A549 (cell line): Measurements from ENCODE around the gene PI4KA. TPM values are rescaled to one million over a fixed set of nuclear protein-coding genes. Genes with fewer than 3 reads are reported as not detected.

Source experiments
- ATAC-seq, 2 experiments: fragments of 200-7000 bp in 1 of 2; fragments of >200 bp in 1 of 2; cut with Nextera tagmentation in 1 of 2; cut with Tn5 transposase in 1 of 2; 3 replicates each; pipeline versions ENCODE4 v1.8.0 to v1.9.1; 2018 to 2020; ENCODE audit warnings: mild to moderate bottlenecking in 1 of 2, moderate library complexity in 1 of 2
- CTCF ChIA-PET: fragments of 300-600 bp; sonication (Branson Sonifier 250); formaldehyde crosslinking; extraction: SDS; loops from one replicate; lab custom pipeline; 2021; ENCODE audit warnings: antibody characterized with exemption, inconsistent platforms; lab: Yijun Ruan, JAX
- POLR2A ChIA-PET: fragments of 350-600 bp; formaldehyde crosslinking; extraction: SDS; loops from one replicate; lab custom pipeline; 2021; ENCODE audit warnings: antibody characterized with exemption, inconsistent platforms; lab: Yijun Ruan, JAX
- DNase-seq, 2 experiments: peaks; one replicate each; pipeline versions ENCODE4 v3.0.0 to v3.0.0-alpha.2; 2011 to 2016; ENCODE audit warnings: low read depth in 1 of 2, low spot score in 1 of 2
- FAIRE-seq: peaks from 2 replicates; lab custom pipeline; 2011; peaks lifted over from hg19 to GRCh38; lab: Jason Lieb, UNC
- H3K27ac ChIP-seq, 2 experiments: fragments of >200 bp; sonication (Bioruptor Twin); formaldehyde crosslinking; 3 replicates each; pipeline ENCODE4 v1.5.1; 2016 to 2017
- H3K4me1 ChIP-seq: fragments of >200 bp; sonication (Bioruptor Twin); formaldehyde crosslinking; 3 replicates; pipeline ENCODE4 v1.6.1; 2016
- H3K4me2 ChIP-seq: fragments of >200 bp; sonication (Bioruptor Twin); formaldehyde crosslinking; 3 replicates; pipeline ENCODE4 v1.6.1; 2016
- H3K4me3 ChIP-seq: fragments of >200 bp; sonication (Bioruptor Twin); formaldehyde crosslinking; 3 replicates; pipeline ENCODE4 v1.5.1; 2016
- H3K9me3 ChIP-seq: fragments of >200 bp; sonication (Bioruptor Twin); formaldehyde crosslinking; 3 replicates; pipeline ENCODE4 v1.6.1; 2016
- CBX2 ChIP-seq: fragments of 200-600 bp; sonication (generic); IDR thresholded peaks from 2 replicates; pipeline ENCODE4 v1.6.1; 2016; ENCODE audit warnings: low read depth, mild to moderate bottlenecking, borderline replicate concordance
- CBX8 ChIP-seq: fragments of 200-600 bp; sonication (generic); IDR thresholded peaks from 2 replicates; pipeline ENCODE4 v1.6.1; 2016
- CEBPB ChIP-seq, 2 experiments: fragments of >200 bp in 1 of 2; sonication (Bioruptor Twin) in 1 of 2; formaldehyde crosslinking in 1 of 2; IDR thresholded peaks; 2 replicates each; pipeline ENCODE4 v1.6.1; 2012 to 2016
- CHD4 ChIP-seq: fragments of 200-600 bp; sonication (generic); IDR thresholded peaks from 2 replicates; pipeline ENCODE4 v1.6.1; 2016; ENCODE audit warnings: antibody characterized with exemption, mild to moderate bottlenecking, borderline replicate concordance
- EHF ChIP-seq: fragments of 250-450 bp; sonication (Bioruptor Pico); IDR thresholded peaks from 2 replicates; pipeline ENCODE4 v1.5.0; 2020; ENCODE audit warnings: mild to moderate bottlenecking
- EP300 ChIP-seq, 2 experiments: fragments of >200 bp; sonication (Bioruptor Twin); formaldehyde crosslinking; IDR thresholded peaks; 2 replicates in 1 of 2; 3 replicates in 1 of 2; pipeline ENCODE4 v1.6.1; 2016 to 2017
- FOSB ChIP-seq: fragments of 250-450 bp; sonication (Bioruptor Pico); IDR thresholded peaks from 2 replicates; pipeline ENCODE4 v1.5.0; 2020; ENCODE audit warnings: mild to moderate bottlenecking, moderate library complexity
- GATA3 ChIP-seq: IDR thresholded peaks from 2 replicates; pipeline ENCODE4 v1.6.1; 2012; ENCODE audit warnings: borderline replicate concordance
- HOXB13 ChIP-seq: fragments of 250-450 bp; sonication (Bioruptor Pico); IDR thresholded peaks from 2 replicates; pipeline ENCODE4 v1.5.0; 2020; ENCODE audit warnings: low read depth, mild to moderate bottlenecking, moderate library complexity
- KDM1A ChIP-seq: fragments of 200-600 bp; sonication (generic); IDR thresholded peaks from 2 replicates; pipeline ENCODE4 v1.6.1; 2016; ENCODE audit warnings: low read depth, mild to moderate bottlenecking
- MAFK ChIP-seq: fragments of 450-650 bp; IDR thresholded peaks from 2 replicates; pipeline ENCODE4 v1.6.1; 2014; ENCODE audit not compliant: partially characterized antibody
- MAZ ChIP-seq: fragments of 150-350 bp; IDR thresholded peaks from 2 replicates; pipeline ENCODE4 v1.6.1; 2014; ENCODE audit warnings: antibody characterized with exemption, low read depth, low read length, borderline replicate concordance
- MYC ChIP-seq: IDR thresholded peaks from 2 replicates; pipeline ENCODE4 v1.6.1; 2012; ENCODE audit warnings: mild to moderate bottlenecking, inconsistent platforms, low read length, improper control_type of control experiment, borderline replicate concordance
- NFE2L2 ChIP-seq: fragments of 150-350 bp; conservative IDR thresholded peaks from 2 replicates; pipeline ENCODE4 v1.6.1; 2014; ENCODE audit warnings: low read length
- NR3C1 ChIP-seq: fragments of >200 bp; sonication (Bioruptor Twin); formaldehyde crosslinking; IDR thresholded peaks from 3 replicates; pipeline ENCODE4 v1.6.1; 2017
- PHF8 ChIP-seq: fragments of 200-600 bp; sonication (generic); IDR thresholded peaks from 2 replicates; pipeline ENCODE4 v1.6.1; 2016; ENCODE audit warnings: low read depth, mild to moderate bottlenecking, antibody characterized with exemption, moderate library complexity, borderline replicate concordance
- POLR2AphosphoS2 ChIP-seq: conservative IDR thresholded peaks from 2 replicates; pipeline ENCODE4 v1.6.1; 2012; ENCODE audit warnings: low read length, improper control_type of control experiment, inconsistent platforms
- RAD21 ChIP-seq, 2 experiments: fragments of >200 bp in 1 of 2; sonication (Bioruptor Twin) in 1 of 2; formaldehyde crosslinking in 1 of 2; IDR thresholded peaks in 1 of 2; conservative IDR thresholded peaks in 1 of 2; 2 replicates in 1 of 2; 3 replicates in 1 of 2; pipeline ENCODE4 v1.6.1; 2012 to 2018; ENCODE audit warnings: inconsistent platforms in 1 of 2
- RCOR1 ChIP-seq: fragments of 150-350 bp; IDR thresholded peaks from 2 replicates; pipeline ENCODE4 v1.6.1; 2014; ENCODE audit warnings: antibody characterized with exemption, low read length, low read depth
- RFX5 ChIP-seq: fragments of 450-650 bp; IDR thresholded peaks from 2 replicates; pipeline ENCODE4 v1.7.1; 2014; ENCODE audit warnings: antibody characterized with exemption, mild to moderate bottlenecking, moderate library complexity
- TFCP2L1 ChIP-seq: fragments of 250-450 bp; sonication (Bioruptor Pico); IDR thresholded peaks from 2 replicates; pipeline ENCODE4 v1.5.0; 2021; ENCODE audit warnings: mild to moderate bottlenecking
- ZFP36 ChIP-seq: fragments of 450-650 bp; IDR thresholded peaks from 2 replicates; pipeline ENCODE4 v1.6.1; 2014; ENCODE audit warnings: borderline replicate concordance; ENCODE audit not compliant: partially characterized antibody
- ZNF302 ChIP-seq: fragments of 250-450 bp; sonication (Bioruptor Pico); IDR thresholded peaks from 2 replicates; pipeline ENCODE4 v1.9.0; 2021; ENCODE audit warnings: inconsistent platforms, mild to moderate bottlenecking, moderate library complexity
- WGBS: methylation state at CpG from one replicate; pipeline ENCODE4 v1.1.6; 2017; ENCODE audit errors: missing lambda C conversion rate; 5-methylcytosine and 5-hydroxymethylcytosine counted together
- polyA plus RNA-seq, 4 experiments: library from polyadenylated mRNA; depleted of rRNA in 3 of 4; stranded (reverse); fragments of >200 nt; fragmentation: RNase III in 1 of 4; extraction: RNeasy Plus Mini Kit Qiagen cat#74134 plus additional on column Dnase treatment in 1 of 4; gene quantifications; 2 replicates in 3 of 4; 3 replicates in 1 of 4; pipeline ENCODE4 v1.2.3, GENCODE V29; 2011 to 2017
- TF ChIP-seq, protein P1 (sequence below): IDR thresholded peaks from 2 replicates; pipeline ENCODE4 v1.6.1; 2012
- TF ChIP-seq, protein P2 (sequence below): fragments of 150-350 bp; IDR thresholded peaks from 2 replicates; pipeline ENCODE4 v1.6.1; 2014; ENCODE audit warnings: low read depth, mild to moderate bottlenecking, low read length
- TF ChIP-seq, protein P3 (sequence below): fragments of >200 bp; sonication (Bioruptor Twin); formaldehyde crosslinking; IDR thresholded peaks from 2 replicates; pipeline ENCODE4 v1.6.1; 2016
- TF ChIP-seq, protein P4 (sequence below): fragments of 200-600 bp; sonication (generic); IDR thresholded peaks from 2 replicates; pipeline ENCODE4 v1.6.1; 2016; ENCODE audit warnings: antibody characterized with exemption, mild to moderate bottlenecking, moderate library complexity
- TF ChIP-seq, protein P5 (sequence below): fragments of 450-650 bp; IDR thresholded peaks from 2 replicates; pipeline ENCODE4 v1.6.1; 2014; ENCODE audit warnings: antibody characterized with exemption
- TF ChIP-seq, protein P6 (sequence below): fragments of 250-450 bp; sonication (Bioruptor Pico); IDR thresholded peaks from 2 replicates; pipeline ENCODE4 v1.5.0; 2020; ENCODE audit warnings: low read depth, mild to moderate bottlenecking, moderate library complexity

Gene PI4KA
- polyA plus RNA-seq, 2 of the 4 experiments (the other 2 are of a cell fraction): 14.4 to 21.3 TPM

DNA sequence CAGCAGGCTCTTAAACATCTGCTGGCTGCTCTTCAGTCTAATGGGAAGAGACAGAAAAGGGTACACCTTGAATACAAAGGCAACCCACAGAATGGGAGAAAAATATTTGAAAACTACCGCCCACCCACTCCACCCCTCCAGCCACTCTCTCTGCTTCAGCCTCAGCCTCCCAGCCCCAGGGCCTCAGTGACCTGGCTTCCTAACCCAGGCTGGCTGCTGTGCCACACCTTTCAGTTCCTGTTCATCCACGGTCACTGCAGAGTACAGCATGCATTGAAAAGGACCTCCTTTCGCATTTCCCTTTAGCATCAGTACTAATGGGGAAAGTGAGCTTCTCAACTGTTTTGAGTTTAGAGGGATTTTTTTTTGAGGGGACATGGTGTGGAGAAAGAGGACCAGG lies 113.5 kb downstream of the PI4KA start (continued):
- TF ChIP-seq, protein P1, sequence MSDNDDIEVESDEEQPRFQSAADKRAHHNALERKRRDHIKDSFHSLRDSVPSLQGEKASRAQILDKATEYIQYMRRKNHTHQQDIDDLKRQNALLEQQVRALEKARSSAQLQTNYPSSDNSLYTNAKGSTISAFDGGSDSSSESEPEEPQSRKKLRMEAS: no peak
- TF ChIP-seq EHF (CRISPR knock-in tag) (no peak), ZNF302 (CRISPR knock-in tag) (no peak), ZFP36 (no peak), CBX2 (no peak)
- TF ChIP-seq, protein P2, sequence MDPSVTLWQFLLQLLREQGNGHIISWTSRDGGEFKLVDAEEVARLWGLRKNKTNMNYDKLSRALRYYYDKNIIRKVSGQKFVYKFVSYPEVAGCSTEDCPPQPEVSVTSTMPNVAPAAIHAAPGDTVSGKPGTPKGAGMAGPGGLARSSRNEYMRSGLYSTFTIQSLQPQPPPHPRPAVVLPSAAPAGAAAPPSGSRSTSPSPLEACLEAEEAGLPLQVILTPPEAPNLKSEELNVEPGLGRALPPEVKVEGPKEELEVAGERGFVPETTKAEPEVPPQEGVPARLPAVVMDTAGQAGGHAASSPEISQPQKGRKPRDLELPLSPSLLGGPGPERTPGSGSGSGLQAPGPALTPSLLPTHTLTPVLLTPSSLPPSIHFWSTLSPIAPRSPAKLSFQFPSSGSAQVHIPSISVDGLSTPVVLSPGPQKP: no peak

DNA sequence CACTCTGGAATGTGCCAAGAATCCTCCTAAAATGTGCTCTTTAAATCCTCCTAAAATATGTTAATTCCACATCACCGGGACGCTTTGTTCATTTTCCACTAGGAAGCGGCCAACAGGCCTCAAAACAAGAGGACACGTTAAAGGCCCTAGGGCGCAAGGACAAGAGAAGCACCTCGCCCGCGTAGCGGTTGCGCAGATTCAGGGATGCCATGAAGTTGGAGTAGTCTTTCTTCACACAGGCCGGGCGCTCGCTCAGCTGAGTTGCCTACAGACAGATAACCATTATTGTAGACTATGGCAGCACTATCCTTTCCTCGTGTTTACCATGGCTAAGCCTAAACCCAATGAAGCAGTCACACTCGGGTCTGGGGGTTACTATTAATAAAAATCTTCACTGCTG lies 114.2 kb downstream of the PI4KA start:
- peaks cover 14% of the 10 kb centered on the region; the same call in 1 of the 3 replicates for H3K9me3 ChIP-seq
- no peak overlapping the region for H3K27ac ChIP-seq
- 95% methylated on average over 15 of the region's 15 CpGs for WGBS
- no peak for ATAC-seq
- TF ChIP-seq, protein P3, sequence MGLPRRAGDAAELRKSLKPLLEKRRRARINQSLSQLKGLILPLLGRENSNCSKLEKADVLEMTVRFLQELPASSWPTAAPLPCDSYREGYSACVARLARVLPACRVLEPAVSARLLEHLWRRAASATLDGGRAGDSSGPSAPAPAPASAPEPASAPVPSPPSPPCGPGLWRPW: no peak
- TF ChIP-seq KDM1A (no peak), RCOR1 (no peak), NFE2L2 (no peak), ZFP36 (no peak), MYC (no peak), GATA3 (no peak), EHF (CRISPR knock-in tag) (no peak), NR3C1 (no peak), MAZ (no peak)
- DNase-seq: no peak
- no peak for FAIRE-seq
- H3K4me1 ChIP-seq: no peaks in the 10 kb centered on the region
- H3K4me3 ChIP-seq: no peak overlapping the region
- ChIA-PET POLR2A (no interaction called here), CTCF (no interaction called here)
- H3K4me2 ChIP-seq: no peak overlapping the region

DNA sequence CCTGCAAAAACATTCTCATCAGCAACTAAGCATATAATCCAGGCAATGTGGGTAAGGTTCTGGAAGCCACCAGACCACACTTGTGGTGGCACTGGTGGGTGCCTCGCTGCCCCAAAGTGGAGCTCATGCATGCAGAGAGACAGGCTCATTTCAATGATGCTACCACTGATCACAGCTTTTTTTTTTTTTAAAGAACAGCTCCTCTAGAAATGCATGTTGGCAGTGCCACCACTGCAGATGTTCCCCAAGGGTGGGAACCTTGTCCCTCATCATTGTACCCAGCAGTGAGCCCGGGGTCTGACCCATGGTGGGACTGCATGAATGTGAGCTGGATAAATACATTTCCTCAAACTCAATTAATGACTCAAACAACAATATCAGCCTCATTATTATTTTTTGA lies 115.8 kb downstream of the PI4KA start:
- WGBS: 70% methylated on average over 2 of the region's 2 CpGs
- no peaks in the 10 kb centered on the region for H3K4me1 ChIP-seq
- H3K27ac ChIP-seq: no peak overlapping the region
- no peak for ATAC-seq
- H3K9me3 ChIP-seq: peaks cover 14% of the 10 kb centered on the region; the same call in 1 of the 3 replicates
- ChIA-PET CTCF (interaction anchor here (0.6 to 1.9 kb wide), 8 partner anchors 8 to 976 kb away, joined by 3 to 9 read pairs (median 4); no protein-coding TSS in a partner anchor), POLR2A (no interaction called here)
- no peak for TF ChIP-seq FOSB (CRISPR knock-in tag)
- TF ChIP-seq EP300 (IDR thresholded peaks at IDR 0.05): no peak
- no peak for TF ChIP-seq CBX8
- no peak for TF ChIP-seq NR3C1
- TF ChIP-seq CEBPB (IDR thresholded peaks at IDR 0.05): no peak
- TF ChIP-seq, protein P4, sequence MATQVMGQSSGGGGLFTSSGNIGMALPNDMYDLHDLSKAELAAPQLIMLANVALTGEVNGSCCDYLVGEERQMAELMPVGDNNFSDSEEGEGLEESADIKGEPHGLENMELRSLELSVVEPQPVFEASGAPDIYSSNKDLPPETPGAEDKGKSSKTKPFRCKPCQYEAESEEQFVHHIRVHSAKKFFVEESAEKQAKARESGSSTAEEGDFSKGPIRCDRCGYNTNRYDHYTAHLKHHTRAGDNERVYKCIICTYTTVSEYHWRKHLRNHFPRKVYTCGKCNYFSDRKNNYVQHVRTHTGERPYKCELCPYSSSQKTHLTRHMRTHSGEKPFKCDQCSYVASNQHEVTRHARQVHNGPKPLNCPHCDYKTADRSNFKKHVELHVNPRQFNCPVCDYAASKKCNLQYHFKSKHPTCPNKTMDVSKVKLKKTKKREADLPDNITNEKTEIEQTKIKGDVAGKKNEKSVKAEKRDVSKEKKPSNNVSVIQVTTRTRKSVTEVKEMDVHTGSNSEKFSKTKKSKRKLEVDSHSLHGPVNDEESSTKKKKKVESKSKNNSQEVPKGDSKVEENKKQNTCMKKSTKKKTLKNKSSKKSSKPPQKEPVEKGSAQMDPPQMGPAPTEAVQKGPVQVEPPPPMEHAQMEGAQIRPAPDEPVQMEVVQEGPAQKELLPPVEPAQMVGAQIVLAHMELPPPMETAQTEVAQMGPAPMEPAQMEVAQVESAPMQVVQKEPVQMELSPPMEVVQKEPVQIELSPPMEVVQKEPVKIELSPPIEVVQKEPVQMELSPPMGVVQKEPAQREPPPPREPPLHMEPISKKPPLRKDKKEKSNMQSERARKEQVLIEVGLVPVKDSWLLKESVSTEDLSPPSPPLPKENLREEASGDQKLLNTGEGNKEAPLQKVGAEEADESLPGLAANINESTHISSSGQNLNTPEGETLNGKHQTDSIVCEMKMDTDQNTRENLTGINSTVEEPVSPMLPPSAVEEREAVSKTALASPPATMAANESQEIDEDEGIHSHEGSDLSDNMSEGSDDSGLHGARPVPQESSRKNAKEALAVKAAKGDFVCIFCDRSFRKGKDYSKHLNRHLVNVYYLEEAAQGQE: no peak
- no peak for TF ChIP-seq CHD4
- TF ChIP-seq MAFK: no peak
- no peak for TF ChIP-seq HOXB13 (CRISPR knock-in tag)
- no peak for TF ChIP-seq TFCP2L1 (CRISPR knock-in tag)
- no peak for TF ChIP-seq RAD21 (conservative IDR thresholded peaks at IDR 0.05 in 1 of 2, IDR thresholded peaks at IDR 0.05 in 1 of 2)
- TF ChIP-seq PHF8: no peak
- TF ChIP-seq, protein P5, sequence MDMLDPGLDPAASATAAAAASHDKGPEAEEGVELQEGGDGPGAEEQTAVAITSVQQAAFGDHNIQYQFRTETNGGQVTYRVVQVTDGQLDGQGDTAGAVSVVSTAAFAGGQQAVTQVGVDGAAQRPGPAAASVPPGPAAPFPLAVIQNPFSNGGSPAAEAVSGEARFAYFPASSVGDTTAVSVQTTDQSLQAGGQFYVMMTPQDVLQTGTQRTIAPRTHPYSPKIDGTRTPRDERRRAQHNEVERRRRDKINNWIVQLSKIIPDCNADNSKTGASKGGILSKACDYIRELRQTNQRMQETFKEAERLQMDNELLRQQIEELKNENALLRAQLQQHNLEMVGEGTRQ: no peak
- TF ChIP-seq, protein P6, sequence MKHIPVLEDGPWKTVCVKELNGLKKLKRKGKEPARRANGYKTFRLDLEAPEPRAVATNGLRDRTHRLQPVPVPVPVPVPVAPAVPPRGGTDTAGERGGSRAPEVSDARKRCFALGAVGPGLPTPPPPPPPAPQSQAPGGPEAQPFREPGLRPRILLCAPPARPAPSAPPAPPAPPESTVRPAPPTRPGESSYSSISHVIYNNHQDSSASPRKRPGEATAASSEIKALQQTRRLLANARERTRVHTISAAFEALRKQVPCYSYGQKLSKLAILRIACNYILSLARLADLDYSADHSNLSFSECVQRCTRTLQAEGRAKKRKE (CRISPR knock-in tag): no peak
- TF ChIP-seq POLR2AphosphoS2: no peak
- TF ChIP-seq MAZ: no peak
- TF ChIP-seq RFX5: no peak
- no peak for TF ChIP-seq KDM1A
- no peak for FAIRE-seq
- no peak overlapping the region for H3K4me2 ChIP-seq
- no peak overlapping the region for H3K4me3 ChIP-seq
- no peak for DNase-seq
